ENCODE data around the gene ZIM2. TPM values are rescaled to one million over a fixed set of nuclear protein-coding genes. Genes with fewer than 3 reads are reported as not detected.

Gene ZIM2
- total RNA-seq, 1 donor from 2014 or later: 0.74 TPM

DNA sequence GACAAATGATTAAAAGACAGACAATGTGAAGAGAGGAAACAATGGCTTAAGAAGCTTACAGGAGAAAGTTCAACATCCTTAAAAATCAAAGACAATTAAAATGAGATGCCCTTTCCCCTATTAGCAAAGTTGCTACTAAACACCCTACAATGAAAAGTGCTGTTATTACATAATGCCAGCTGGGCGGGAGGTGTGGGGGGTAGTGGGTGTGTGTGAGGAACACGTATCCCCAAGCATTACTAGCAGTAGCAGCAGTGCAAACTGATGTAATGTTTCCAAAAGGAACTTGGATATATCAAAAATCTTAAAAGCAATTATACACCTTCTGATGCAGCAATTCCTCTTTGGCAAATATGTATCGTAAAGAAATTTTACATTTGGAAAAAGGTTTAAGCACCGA is 70.9 kb downstream of the ZIM2 start:
- DNase-seq (ENCODE audit: extremely low spot score in 2 of 2): no peak
- peaks cover 6% of the 10 kb centered on the region for H3K4me1 ChIP-seq
- H3K9me3 ChIP-seq: no peaks in the 10 kb centered on the region
- no peak overlapping the region for H3K4me3 ChIP-seq
- H3K36me3 ChIP-seq: no peaks in the 10 kb centered on the region
- no peak overlapping the region for H3K27ac ChIP-seq
- H3K27me3 ChIP-seq: no peaks in the 10 kb centered on the region
- intact Hi-C loops (cut with DNase I): no loop called here
- TF ChIP-seq, protein P1, sequence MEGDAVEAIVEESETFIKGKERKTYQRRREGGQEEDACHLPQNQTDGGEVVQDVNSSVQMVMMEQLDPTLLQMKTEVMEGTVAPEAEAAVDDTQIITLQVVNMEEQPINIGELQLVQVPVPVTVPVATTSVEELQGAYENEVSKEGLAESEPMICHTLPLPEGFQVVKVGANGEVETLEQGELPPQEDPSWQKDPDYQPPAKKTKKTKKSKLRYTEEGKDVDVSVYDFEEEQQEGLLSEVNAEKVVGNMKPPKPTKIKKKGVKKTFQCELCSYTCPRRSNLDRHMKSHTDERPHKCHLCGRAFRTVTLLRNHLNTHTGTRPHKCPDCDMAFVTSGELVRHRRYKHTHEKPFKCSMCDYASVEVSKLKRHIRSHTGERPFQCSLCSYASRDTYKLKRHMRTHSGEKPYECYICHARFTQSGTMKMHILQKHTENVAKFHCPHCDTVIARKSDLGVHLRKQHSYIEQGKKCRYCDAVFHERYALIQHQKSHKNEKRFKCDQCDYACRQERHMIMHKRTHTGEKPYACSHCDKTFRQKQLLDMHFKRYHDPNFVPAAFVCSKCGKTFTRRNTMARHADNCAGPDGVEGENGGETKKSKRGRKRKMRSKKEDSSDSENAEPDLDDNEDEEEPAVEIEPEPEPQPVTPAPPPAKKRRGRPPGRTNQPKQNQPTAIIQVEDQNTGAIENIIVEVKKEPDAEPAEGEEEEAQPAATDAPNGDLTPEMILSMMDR (IDR thresholded peaks at IDR 0.05): no peak
- TF ChIP-seq POLR2AphosphoS5 (IDR thresholded peaks at IDR 0.05; ENCODE audit: insufficient read depth in 1 of 2, low read depth in 1 of 2) (no peak), POLR2A (IDR thresholded peaks at IDR 0.05) (no peak)

DNA sequence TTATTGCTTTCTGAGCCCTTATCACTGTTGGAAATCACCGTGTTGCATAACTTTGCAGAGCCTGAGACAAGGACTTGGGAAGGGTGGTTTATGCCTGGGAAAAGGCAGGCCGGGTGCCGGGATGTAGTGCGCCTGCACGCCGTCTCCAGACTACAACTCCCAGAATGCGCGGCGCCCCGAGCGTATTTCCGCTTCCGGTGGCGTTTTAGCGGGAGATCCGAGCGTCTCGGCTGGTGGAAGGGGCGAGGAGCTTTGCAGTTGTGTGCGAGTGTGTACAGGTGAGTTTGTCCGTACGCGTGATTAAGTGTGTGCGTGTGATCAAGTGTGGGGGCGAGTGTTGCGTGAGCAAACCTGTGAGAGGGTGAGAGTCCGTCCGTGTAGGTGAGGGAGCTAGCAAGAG is 75.4 kb downstream of the ZIM2 start:
- H3K27me3 ChIP-seq: no peaks in the 10 kb centered on the region
- intact Hi-C loops (cut with DNase I): no loop called here
- no peak for DNase-seq (ENCODE audit: extremely low spot score in 2 of 2)
- peaks cover 6% of the 10 kb centered on the region for H3K4me1 ChIP-seq
- no peaks in the 10 kb centered on the region for H3K36me3 ChIP-seq
- TF ChIP-seq POLR2AphosphoS5 (IDR thresholded peaks at IDR 0.05; ENCODE audit: insufficient read depth in 1 of 2, low read depth in 1 of 2) (peak in 1 of 2 donors; percentile 60), POLR2A (IDR thresholded peaks at IDR 0.05) (no peak)
- H3K9me3 ChIP-seq: no peaks in the 10 kb centered on the region
- no peak overlapping the region for H3K27ac ChIP-seq
- H3K4me3 ChIP-seq: peak overlapping the region; percentile 51

DNA sequence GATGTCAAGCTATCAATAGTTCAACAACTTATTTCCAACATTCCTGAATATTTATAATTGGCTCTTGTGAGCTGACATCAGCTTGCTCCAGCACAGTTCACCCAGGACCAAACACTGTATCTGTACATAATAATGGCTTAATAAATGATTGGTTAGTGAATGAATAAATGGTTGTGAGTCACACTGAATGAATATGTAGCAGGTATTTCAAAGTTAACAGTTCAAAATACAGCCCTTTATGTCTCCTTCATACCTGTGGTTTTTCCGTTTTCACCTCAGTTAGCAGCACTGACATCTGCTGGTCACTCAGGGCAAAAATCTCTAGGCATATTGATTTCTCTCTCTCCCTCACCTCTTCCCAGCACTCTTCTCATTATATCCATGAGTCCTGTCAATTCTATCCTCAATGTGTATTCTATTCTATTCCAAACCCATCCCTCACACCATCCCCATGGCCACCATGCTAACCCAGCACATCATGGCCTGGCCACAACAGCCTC is 76.3 kb downstream of the ZIM2 start:
- no peak for TF ChIP-seq POLR2AphosphoS5 (IDR thresholded peaks at IDR 0.05; ENCODE audit: insufficient read depth in 1 of 2, low read depth in 1 of 2)
- TF ChIP-seq, protein P1 (IDR thresholded peaks at IDR 0.05): no peak
- no peak for TF ChIP-seq POLR2A (IDR thresholded peaks at IDR 0.05)
- intact Hi-C loops (cut with DNase I): no loop called here
- Histone ChIP-seq H3K9me3 (no peaks in the 10 kb centered on the region), H3K36me3 (no peaks in the 10 kb centered on the region), H3K4me3 (no peak overlapping the region), H3K4me1 (peaks cover 6% of the 10 kb centered on the region), H3K27me3 (no peaks in the 10 kb centered on the region), H3K27ac (no peak overlapping the region)
- no peak for DNase-seq (ENCODE audit: extremely low spot score in 2 of 2)

DNA sequence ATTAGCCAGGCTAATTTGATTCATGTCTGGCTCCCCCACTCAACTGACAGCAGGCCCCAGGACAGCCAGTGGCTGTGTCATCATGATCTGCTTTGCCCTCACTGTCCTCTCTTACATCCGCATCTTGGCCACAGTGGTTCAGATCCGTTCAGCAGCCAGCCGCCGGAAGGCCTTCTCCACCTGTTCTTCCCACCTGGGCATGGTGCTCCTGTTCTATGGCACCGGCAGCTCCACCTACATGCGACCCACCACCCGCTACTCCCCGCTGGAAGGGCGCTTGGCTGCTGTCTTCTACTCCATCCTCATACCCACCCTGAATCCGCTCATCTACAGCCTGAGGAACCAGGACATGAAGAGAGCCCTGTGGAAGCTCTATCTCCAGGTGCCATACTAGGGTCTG is 79.7 kb downstream of the ZIM2 start:
- no peaks in the 10 kb centered on the region for H3K9me3 ChIP-seq
- no peak overlapping the region for H3K27ac ChIP-seq
- no peak for DNase-seq (ENCODE audit: extremely low spot score in 2 of 2)

DNA sequence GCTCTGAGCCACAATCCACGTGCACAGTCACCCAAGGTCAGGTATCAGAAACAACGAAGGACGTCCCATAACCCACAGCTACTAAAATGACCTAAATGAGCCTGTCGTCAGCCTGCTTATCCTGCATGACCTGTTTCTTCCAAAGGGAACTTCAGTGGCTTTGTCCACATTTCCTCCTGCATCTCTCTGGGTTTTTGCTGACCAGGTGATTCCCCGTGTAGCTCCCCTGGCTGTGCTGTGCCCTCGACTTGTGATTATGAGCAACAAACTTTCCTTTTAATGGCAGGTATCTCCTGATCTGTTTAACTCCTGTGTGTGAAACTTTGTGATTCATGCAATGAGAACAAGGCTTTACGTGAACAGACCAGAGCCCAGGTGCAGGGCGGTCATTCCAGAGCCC is 81.0 kb downstream of the ZIM2 start:
- intact Hi-C loops (cut with DNase I): no loop called here
- Histone ChIP-seq H3K4me1 (no peaks in the 10 kb centered on the region), H3K4me3 (no peak overlapping the region), H3K9me3 (no peaks in the 10 kb centered on the region), H3K27me3 (no peaks in the 10 kb centered on the region), H3K36me3 (no peaks in the 10 kb centered on the region), H3K27ac (no peak overlapping the region)
- TF ChIP-seq POLR2A (IDR thresholded peaks at IDR 0.05) (no peak), POLR2AphosphoS5 (IDR thresholded peaks at IDR 0.05; ENCODE audit: insufficient read depth in 1 of 2, low read depth in 1 of 2) (no peak)
- TF ChIP-seq, protein P1 (IDR thresholded peaks at IDR 0.05): no peak
- no peak for DNase-seq (ENCODE audit: extremely low spot score in 2 of 2)

More for the DNA sequence above, 79.7 kb downstream of the ZIM2 start:
- Histone ChIP-seq H3K36me3 (no peaks in the 10 kb centered on the region), H3K4me1 (peaks cover 6% of the 10 kb centered on the region), H3K4me3 (no peak overlapping the region), H3K27me3 (no peaks in the 10 kb centered on the region)
- intact Hi-C loops (cut with DNase I): no loop called here
- TF ChIP-seq, protein P1 (IDR thresholded peaks at IDR 0.05): no peak
- TF ChIP-seq POLR2AphosphoS5 (IDR thresholded peaks at IDR 0.05; ENCODE audit: insufficient read depth in 1 of 2, low read depth in 1 of 2) (no peak), POLR2A (IDR thresholded peaks at IDR 0.05) (no peak)

Data from vagina (tissue), 2 donors.